Subcutaneous abdominal adipose tissue (tissue), 5 donors: Measurements from ENCODE around the gene GGT6.
"Not testable (repeated sequence)": the region's sequence is repeated elsewhere in the genome, so short reads cannot be mapped to it uniquely, and the experiment has no call there.

Experiments
- H3K27ac ChIP-seq: one replicate; pipeline ENCODE4 v1.7.0; 2013; ENCODE audit warnings: low read depth, mild to moderate bottlenecking, inconsistent platforms, low read length, moderate library complexity
- H3K27me3 ChIP-seq, 5 donors: one replicate each; pipeline ENCODE4 v1.7.0; 2013; ENCODE audit warnings: low read length in 5 of 5, inconsistent platforms in 1 of 5; ENCODE audit not compliant: control insufficient read depth in 5 of 5, insufficient read depth in 4 of 5
- H3K36me3 ChIP-seq, 5 donors: one replicate each; pipeline ENCODE4 v1.7.0; 2013; ENCODE audit warnings: low read length in 5 of 5; ENCODE audit not compliant: control insufficient read depth in 5 of 5, insufficient read depth in 5 of 5
- H3K4me1 ChIP-seq, 5 donors: one replicate each; pipeline ENCODE4 v1.7.0; 2013; ENCODE audit warnings: low read length in 5 of 5, mild to moderate bottlenecking in 3 of 5, moderate library complexity in 1 of 5; ENCODE audit not compliant: control insufficient read depth in 5 of 5, insufficient read depth in 5 of 5
- H3K4me3 ChIP-seq, 5 donors: one replicate each; pipeline ENCODE4 v1.7.0; 2013; ENCODE audit warnings: low read length in 5 of 5, low read depth in 1 of 5
- H3K9ac ChIP-seq, 5 donors: one replicate each; pipeline ENCODE4 v1.7.0; 2013; ENCODE audit warnings: low read length in 5 of 5, mild to moderate bottlenecking in 4 of 5, moderate library complexity in 3 of 5
- H3K9me3 ChIP-seq, 5 donors: one replicate each; pipeline ENCODE4 v1.7.0; 2013; ENCODE audit warnings: low read length in 5 of 5; ENCODE audit not compliant: control insufficient read depth in 5 of 5
- donor health status: healthy.
- donor health status: healthy.
- donor health status: healthy.
- donor health status: healthy.
- donor health status: healthy.

The GGT6 gene

GRCh38 chr17:4584917-4585637 lies 24.7 kb upstream of the GGT6 start:
- Histone ChIP-seq H3K36me3 (no peaks in the 10 kb centered on the region), H3K9ac (no peak overlapping the region), H3K4me1 (peaks cover 0 to 16% (median 9%) of the 10 kb centered on the region in 5 donors), H3K9me3 (no peaks in the 10 kb centered on the region), H3K27ac (no peak overlapping the region), H3K27me3 (peaks cover 20 to 56% (median 46%) of the 10 kb centered on the region in 5 donors), H3K4me3 (peak overlapping the region in 2 of 5 donors; percentile 55 to 61)

DNA sequence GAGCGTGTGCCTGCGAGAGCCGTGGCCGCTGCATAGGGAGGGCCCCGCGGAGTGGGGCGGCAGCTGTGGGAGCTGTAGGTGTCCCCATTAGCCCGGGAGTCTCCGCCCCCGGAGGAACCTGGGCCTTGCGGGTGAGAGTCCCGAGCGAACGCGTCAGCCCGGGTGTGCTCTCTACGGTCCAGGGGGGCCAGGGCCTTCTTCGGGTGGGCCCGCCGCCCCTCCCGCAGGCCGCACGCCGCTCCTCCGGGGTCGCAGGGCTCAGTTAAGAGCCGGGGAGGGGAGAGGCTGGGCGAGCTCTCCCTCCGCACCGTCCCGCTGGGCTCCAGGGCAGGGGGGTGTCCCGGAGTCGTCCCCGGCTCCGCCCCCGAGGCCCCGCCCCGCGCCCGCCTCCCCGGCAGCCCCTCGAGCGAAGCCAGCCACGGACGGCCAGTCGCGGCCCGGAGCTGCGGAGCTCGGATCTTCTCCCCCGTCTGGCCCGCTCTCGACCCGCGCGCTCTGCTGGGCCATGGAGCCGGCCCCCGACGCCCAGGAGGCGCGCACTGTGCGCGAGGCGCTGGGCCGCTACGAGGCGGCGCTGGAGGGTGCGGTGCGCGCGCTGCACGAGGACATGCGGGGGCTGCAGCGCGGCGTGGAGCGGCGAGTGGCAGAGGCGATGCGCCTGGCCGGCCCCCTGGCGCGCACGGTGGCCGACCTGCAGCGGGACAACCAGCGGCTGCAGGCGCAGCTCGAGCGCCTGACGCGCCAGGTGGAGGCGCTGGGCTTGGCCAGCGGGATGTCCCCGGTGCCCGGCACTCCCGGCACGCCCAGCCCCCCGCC lies 23.9 kb upstream of the GGT6 start, which contains the start of gene SMTNL2:
SMTNL2 (plus strand) TSS at position 429 of the 816 bp plus-strand sequence; CDS start at position 506, 77 bp downstream.
- peaks cover 0 to 16% (median 9%) of the 10 kb centered on the region in 5 donors for H3K4me1 ChIP-seq

GRCh38 chr17:4583782-4584100 lies 23.4 kb upstream of the GGT6 start:
- H3K4me3 ChIP-seq = peak overlapping the region in 3 of 5 donors; percentile 40 to 61 (median 47)
- H3K9me3 ChIP-seq = no peaks in the 10 kb centered on the region
- H3K4me1 ChIP-seq = peaks cover 0 to 16% (median 9%) of the 10 kb centered on the region in 5 donors
- H3K36me3 ChIP-seq = no peaks in the 10 kb centered on the region
- H3K27me3 ChIP-seq = peaks cover 20 to 55% (median 54%) of the 10 kb centered on the region in 5 donors
- no peak overlapping the region for H3K27ac ChIP-seq
- H3K9ac ChIP-seq = no peak overlapping the region

More for the DNA sequence above, 23.9 kb upstream of the GGT6 start, which contains the start of gene SMTNL2:
- Histone ChIP-seq H3K9ac (no peak within 1 kb of the TSS), H3K27me3 (peaks cover 20 to 56% (median 54%) of the 10 kb centered on the region in 5 donors), H3K36me3 (no peaks in the 10 kb centered on the region), H3K27ac (no peak within 1 kb of the TSS), H3K9me3 (no peaks in the 10 kb centered on the region), H3K4me3 (peak within 1 kb of the TSS in 3 of 5 donors; percentile 40 to 61 (median 55))

GRCh38 chr17:4583206-4583605 lies 22.8 kb upstream of the GGT6 start:
- no peaks in the 10 kb centered on the region for H3K9me3 ChIP-seq
- H3K27ac ChIP-seq = no peak overlapping the region
- H3K9ac ChIP-seq = no peak overlapping the region
- H3K4me1 ChIP-seq = peaks cover 0 to 16% (median 9%) of the 10 kb centered on the region in 5 donors
- H3K36me3 ChIP-seq = no peaks in the 10 kb centered on the region
- peaks cover 20 to 54% (median 52%) of the 10 kb centered on the region in 5 donors for H3K27me3 ChIP-seq
- no peak overlapping the region for H3K4me3 ChIP-seq

GRCh38 chr17:4582691-4583090 lies 22.3 kb upstream of the GGT6 start:
- H3K9me3 ChIP-seq = no peaks in the 10 kb centered on the region
- peaks cover 20 to 54% (median 52%) of the 10 kb centered on the region in 5 donors for H3K27me3 ChIP-seq
- no peak overlapping the region for H3K4me3 ChIP-seq
- H3K4me1 ChIP-seq = peaks cover 0 to 16% (median 9%) of the 10 kb centered on the region in 5 donors
- no peaks in the 10 kb centered on the region for H3K36me3 ChIP-seq
- H3K27ac ChIP-seq = no peak overlapping the region
- H3K9ac ChIP-seq = no peak overlapping the region

DNA sequence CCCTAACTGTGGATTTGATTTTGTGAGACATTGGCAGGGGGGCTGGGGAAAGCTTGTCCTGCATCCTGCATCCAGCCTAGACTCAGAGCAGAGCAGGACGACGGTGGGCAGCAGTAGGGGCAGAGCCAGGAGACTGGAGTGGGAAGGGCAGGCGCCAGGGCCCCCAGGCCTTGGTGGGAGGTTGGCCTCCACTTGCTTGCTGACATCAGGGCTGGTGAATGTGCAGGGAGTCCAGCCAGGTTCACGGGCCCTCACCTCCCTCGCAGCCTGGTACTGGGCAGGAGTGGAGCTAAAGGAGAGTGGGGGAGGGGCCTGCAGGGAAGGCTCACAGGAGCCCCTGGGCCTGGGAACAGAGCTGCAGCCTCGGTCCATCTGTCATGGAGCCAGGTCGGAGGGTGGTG lies 21.7 kb upstream of the GGT6 start:
- Histone ChIP-seq H3K36me3 (no peaks in the 10 kb centered on the region), H3K9me3 (no peaks in the 10 kb centered on the region), H3K4me1 (peaks cover 0 to 16% (median 9%) of the 10 kb centered on the region in 5 donors), H3K27me3 (peaks cover 20 to 54% (median 52%) of the 10 kb centered on the region in 5 donors), H3K27ac (no peak overlapping the region), H3K9ac (no peak overlapping the region), H3K4me3 (no peak overlapping the region)

GRCh38 chr17:4580291-4580690 lies 19.9 kb upstream of the GGT6 start:
- peaks cover 20 to 48% (median 42%) of the 10 kb centered on the region in 5 donors for H3K27me3 ChIP-seq
- no peak overlapping the region for H3K9ac ChIP-seq
- H3K4me3 ChIP-seq = no peak overlapping the region
- no peak overlapping the region for H3K27ac ChIP-seq
- H3K4me1 ChIP-seq = peaks cover 0 to 16% (median 9%) of the 10 kb centered on the region in 5 donors
- H3K9me3 ChIP-seq = no peaks in the 10 kb centered on the region
- no peaks in the 10 kb centered on the region for H3K36me3 ChIP-seq

GRCh38 chr17:4579678-4580077 lies 19.3 kb upstream of the GGT6 start:
- no peaks in the 10 kb centered on the region for H3K9me3 ChIP-seq
- H3K9ac ChIP-seq = no peak overlapping the region
- no peak overlapping the region for H3K4me3 ChIP-seq
- peaks cover 0 to 12% (median 7%) of the 10 kb centered on the region in 5 donors for H3K4me1 ChIP-seq
- peaks cover 15 to 43% (median 38%) of the 10 kb centered on the region in 5 donors for H3K27me3 ChIP-seq
- no peaks in the 10 kb centered on the region for H3K36me3 ChIP-seq
- no peak overlapping the region for H3K27ac ChIP-seq

DNA sequence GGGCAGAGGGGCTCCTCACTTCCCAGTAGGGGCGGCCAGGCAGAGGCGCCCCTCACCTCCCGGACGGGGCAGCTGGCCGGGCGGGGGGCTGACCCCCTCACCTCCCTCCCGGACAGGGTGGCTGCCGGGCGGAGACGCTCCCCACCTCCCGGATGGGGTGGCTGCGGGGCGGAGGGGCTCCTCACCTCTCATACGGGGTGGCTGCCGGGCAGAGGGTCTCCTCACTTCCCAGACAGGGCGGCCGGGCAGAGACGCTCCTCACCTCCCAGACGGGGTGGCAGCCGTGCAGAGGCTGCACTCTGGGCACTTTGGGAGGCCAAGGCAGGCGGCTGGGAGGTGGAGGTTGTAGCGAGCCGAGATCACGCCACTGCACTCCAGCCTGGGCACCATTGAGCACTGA lies 18.0 kb upstream of the GGT6 start:
- not testable (repeated sequence) for H3K9me3 ChIP-seq, H3K36me3 ChIP-seq, H3K9ac ChIP-seq, H3K4me3 ChIP-seq, H3K27ac ChIP-seq, H3K4me1 ChIP-seq
- peaks cover 10 to 32% (median 27%) of the 10 kb centered on the region in 5 donors for H3K27me3 ChIP-seq
